Stomach (tissue), 4 donors: ENCODE data around the gene TVP23B.
"Not testable (repeated sequence)": the region's sequence is repeated elsewhere in the genome, so short reads cannot be mapped to it uniquely, and the experiment has no call there.

Experiments used
- EP300 ChIP-seq: sonication (generic); formaldehyde crosslinking; IDR thresholded peaks from one replicate; pipeline ENCODE4 v1.6.1; 2017; ENCODE audit warnings: antibody characterized with exemption
- POLR2A ChIP-seq, 4 donors: fragments of 450-650 bp; IDR thresholded peaks; one replicate each; pipeline ENCODE4 v1.6.1; 2016; ENCODE audit warnings: antibody characterized with exemption in 4 of 4, control low read depth in 2 of 4, mild to moderate bottlenecking in 1 of 4, moderate library complexity in 1 of 4
- POLR2AphosphoS5 ChIP-seq, 3 donors: sonication (generic); formaldehyde crosslinking; IDR thresholded peaks; one replicate each; pipeline ENCODE4 v1.6.1; 2016; ENCODE audit warnings: antibody characterized with exemption in 3 of 3
- TF ChIP-seq, protein P1 (sequence below), 7 experiments: fragments of 450-650 bp in 4 of 7; fragments of 200-600 bp in 3 of 7; sonication (generic) in 3 of 7; IDR thresholded peaks; one replicate each; pipeline ENCODE4 v1.5.1; 2016 to 2019; ENCODE audit warnings: antibody characterized with exemption in 7 of 7, control low read depth in 2 of 7, mild to moderate bottlenecking in 1 of 7

- TF ChIP-seq, protein P1, sequence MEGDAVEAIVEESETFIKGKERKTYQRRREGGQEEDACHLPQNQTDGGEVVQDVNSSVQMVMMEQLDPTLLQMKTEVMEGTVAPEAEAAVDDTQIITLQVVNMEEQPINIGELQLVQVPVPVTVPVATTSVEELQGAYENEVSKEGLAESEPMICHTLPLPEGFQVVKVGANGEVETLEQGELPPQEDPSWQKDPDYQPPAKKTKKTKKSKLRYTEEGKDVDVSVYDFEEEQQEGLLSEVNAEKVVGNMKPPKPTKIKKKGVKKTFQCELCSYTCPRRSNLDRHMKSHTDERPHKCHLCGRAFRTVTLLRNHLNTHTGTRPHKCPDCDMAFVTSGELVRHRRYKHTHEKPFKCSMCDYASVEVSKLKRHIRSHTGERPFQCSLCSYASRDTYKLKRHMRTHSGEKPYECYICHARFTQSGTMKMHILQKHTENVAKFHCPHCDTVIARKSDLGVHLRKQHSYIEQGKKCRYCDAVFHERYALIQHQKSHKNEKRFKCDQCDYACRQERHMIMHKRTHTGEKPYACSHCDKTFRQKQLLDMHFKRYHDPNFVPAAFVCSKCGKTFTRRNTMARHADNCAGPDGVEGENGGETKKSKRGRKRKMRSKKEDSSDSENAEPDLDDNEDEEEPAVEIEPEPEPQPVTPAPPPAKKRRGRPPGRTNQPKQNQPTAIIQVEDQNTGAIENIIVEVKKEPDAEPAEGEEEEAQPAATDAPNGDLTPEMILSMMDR (IDR thresholded peaks at IDR 0.05), result not testable (repeated sequence)
- TF ChIP-seq POLR2AphosphoS5 (IDR thresholded peaks at IDR 0.05); POLR2A (IDR thresholded peaks at IDR 0.05); EP300: not testable (repeated sequence)
These were observed 47.6 kb upstream of the TVP23B start for GRCh38 chr17:18733350-18733749.
